Measurements from ENCODE around the gene RBM47.
"Not testable (repeated sequence)": the region's sequence is repeated elsewhere in the genome, so short reads cannot be mapped to it uniquely, and the experiment has no call there.

The RBM47 gene

DNA sequence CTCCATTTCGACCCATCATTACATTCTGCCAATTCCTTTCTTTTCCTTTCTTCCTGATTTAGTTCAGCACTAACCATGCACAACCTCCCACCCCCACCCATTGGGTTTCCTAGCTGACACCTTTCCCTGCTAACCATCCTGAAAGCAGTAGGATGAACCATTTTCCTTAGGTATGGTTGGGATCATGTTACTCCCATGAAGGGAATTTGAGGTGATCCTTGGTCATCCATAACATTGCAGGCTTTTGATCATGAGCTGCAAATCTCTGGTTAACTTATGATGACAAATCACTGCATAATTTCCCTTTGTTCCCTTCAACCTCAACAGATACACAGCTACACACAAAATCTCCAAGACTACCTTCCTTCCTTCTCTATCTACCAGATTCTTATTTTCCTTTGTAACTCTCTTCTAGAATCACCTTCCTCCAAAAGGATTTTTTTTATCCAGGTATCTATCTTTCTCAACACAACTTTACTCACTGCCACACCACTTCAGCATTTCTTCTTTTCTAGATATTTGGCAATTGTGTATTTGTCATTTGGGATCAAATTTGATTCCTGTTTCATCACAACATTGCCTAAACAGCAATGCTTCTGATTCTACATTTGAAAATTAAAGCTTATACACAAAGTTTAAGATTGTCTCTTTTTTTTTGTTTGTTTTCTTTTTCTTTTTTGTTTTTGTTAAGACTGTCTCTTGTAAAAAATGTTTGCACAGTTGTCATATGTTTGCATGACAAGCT, 145.1 kb downstream of the RBM47 start:
- no peak for DNase-seq

DNA sequence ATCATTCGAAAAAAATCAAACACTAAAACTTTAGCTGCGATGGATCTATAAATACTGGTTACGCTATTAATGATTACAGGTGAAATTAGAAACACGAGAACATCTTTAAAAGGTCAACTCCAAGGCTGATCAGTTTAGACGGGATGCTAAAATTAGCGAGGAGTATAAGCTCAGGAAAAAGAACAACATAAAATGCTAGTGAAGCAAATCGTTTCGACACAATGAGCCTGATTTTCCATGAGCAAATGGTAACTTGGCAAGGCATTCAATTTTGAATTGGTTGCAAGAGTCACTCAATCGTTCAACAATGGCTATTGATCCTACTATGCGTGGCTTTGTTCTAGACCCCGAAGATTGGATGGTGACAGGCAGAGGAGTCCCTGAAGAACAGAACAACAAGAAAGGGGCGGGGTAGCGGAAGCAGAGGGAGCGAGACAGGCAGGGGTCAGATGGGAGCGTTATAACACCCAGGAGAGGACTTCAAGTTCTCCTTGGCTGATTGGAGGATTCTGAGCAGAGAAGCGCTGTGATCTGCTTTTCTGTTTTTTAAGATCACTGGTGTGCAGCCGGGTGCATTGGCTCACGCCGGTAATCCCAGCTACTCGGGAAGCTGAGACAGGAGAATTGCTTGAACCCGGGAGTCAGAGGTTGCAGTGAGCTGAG, 146.5 kb downstream of the RBM47 start:
- DNase-seq: no peak

DNA sequence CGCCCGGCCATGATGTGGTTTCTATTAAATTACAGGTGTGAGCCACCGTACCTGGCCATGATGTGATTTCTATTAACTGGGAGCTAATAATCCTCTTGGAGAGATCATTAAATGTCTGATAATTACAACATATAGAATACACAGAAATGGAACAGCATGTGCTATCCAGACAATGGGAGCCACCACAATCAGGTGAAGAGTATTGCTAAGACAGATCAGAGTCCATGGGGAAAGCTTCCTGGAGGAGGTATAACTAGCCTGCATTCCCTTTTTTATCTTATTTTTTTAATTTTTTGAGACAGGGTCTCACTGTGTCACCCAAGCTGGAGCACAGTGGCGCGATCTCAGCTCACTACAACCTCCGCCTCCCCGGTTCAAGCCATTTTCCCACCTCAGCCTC, 147.7 kb downstream of the RBM47 start:
- DNase-seq: no peak

DNA sequence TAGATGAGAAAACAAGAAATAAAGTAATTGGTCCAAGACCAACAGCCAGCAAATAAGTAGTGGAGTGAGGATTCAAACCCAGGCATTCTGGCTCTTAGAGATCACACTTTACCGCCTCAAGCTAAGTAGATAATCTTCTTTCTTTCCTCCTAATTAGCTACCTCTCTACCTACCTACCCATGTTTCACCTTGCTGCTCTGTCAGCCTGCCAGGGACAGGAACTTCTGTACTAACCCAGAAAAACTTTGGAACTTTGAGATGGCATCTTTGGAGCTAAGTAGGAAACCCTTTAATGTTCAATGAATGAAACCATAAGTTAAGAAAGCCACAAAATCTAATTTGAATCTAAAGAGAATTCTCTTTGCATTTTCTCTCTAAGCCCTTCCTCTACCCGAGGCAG, 149.4 kb downstream of the RBM47 start:
- no peak for DNase-seq

DNA sequence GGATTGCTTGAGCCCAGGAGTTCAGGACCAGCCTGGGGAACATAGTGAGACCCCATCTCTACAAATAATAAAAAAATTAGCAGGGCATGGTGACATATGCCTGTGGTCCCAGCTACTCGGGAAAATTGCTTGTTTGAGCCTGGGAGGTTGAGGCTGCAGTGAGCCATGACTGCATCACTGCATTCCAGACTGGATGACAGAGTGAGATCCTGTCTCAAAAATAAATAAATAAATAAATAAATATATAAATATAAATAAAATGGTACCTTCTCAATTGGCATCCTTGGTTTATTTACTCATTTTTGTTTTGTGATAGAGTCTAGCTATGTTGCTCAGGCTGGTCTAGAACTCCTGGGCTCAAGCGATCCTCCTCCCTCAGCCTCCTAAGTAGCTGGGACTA, 150.3 kb downstream of the RBM47 start:
- DNase-seq: no peak

DNA sequence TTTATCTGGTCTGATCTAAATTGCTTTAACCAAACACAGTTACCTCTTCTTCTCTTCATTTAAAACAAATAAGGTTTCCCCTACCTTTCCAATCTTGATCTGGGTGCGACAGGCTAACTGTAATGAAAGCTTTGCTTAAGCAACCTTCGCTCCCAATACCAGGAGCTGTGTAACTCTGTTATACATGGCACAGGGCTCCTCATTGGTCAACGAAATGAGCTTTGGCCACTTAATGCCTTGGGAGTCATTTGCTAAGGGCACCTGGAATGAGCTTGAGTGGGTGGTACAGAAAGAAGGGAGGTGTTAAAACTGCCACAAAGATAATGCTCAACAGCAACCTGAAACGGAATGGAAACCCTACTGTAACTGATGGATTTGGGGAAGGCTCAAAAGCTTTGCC, 154.1 kb downstream of the RBM47 start:
- DNase-seq: no peak

DNA sequence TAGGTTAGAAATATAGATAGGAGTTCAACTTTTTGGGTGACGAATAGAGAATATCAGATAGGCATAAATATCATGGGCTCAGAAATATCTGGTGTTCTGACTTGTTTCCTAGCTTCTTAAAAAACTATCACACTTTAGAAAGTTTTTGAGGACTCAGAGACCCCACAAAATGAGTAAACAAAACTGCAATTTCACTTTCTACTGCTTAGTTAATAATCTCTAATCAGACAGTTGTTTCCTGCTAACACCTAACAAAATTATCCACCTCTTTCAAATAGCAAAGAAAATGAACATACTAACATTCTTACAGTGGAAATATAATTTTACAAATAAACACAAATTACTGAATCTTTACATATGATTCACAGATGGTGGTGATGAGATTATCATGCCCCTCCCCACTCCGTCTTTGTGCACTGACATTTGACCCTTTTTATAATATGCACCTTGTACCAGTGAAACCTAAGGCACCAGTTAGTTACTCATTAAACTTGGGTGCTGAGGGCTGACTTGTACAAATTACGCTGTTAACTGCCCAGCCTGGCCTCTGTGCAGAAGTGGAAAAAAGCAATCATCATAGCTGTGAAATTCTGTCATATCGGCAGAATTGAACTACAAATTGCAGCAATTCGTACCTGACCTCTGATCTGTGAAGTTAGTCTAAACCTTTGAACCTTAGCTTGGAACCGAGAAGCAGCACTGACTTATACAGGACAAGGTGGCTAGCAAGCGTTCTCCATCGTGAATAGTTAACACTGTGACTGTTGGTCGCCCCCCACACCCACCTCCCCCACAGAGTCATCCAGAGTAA, 155.9 kb downstream of the RBM47 start:
- DNase-seq: no peak

DNA sequence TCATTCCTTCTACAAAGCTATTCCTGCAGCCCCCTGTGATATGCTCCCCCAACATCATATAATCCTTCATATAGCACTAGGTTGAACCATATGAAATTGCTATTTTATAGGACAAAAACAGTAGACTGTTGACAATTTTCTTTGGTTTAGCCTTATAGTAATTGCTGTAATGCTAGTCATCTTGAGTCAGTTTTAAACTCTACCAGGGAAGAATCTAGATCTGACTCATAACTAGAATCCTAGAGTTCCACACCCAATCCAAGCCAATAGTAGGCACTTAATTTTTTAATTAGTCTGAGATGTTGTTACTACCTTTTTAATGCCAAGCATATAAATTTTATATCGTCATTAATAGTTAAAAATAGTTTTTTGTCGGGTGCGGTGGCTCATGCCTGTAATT, 157.7 kb downstream of the RBM47 start:
- no peak for DNase-seq

DNA sequence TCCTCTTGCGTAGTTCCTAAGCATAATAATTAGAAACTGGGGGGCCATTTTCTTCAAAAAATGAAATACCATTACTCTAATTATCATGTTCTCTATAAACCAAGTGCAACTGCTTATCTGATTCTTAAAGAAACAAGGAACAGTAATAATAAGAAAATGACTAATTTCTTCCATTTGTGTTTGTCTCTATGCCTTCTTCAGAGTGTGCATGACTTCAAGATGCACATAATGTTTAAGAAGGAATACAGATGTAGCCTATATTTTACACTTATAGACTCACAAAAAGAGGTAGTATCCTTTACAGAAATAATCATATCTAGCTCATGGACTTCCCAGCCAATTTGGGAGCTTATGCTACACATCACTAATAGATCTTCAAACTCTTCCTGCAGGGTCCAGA, 162.9 kb downstream of the RBM47 start:
- no peak for DNase-seq

DNA sequence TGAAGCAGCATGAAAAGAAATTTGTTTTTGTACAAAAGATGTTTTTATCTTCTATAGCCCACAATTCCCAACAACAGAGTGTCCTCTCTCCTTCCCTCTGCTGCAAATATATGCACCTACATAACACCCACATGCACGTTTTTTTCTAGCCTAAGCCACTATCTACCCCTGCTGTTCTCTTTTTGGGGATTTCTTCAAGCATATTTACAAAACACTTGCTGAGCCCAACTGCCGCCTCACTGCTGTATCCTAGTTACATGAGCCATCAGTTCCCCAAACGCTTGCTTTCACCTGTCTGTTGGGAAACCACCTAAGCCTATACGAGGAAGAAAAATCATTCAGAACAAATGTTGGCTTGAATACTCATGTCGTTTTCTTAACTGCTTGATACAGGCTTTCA, 167.3 kb downstream of the RBM47 start:
- no peak for DNase-seq

DNA sequence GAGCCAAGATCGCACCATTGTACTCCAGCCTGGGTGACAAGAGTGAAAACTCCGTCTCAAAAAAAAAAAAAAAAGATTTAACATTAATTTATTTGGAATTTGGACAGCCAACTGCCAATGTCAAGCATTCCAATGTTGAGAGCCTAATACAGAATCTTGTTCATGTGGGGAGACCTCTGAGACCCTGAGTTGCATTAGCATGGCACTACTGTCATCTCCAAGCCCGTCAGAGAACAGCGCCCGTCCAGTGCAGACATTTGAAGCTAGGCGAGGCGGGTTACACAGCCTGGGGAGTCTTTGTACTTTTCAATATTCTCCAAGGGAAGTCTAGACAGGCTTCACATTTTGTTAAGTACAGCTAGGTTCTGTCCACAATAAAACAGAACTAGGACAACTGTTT, 167.8 kb downstream of the RBM47 start:
- no peak for DNase-seq

DNA sequence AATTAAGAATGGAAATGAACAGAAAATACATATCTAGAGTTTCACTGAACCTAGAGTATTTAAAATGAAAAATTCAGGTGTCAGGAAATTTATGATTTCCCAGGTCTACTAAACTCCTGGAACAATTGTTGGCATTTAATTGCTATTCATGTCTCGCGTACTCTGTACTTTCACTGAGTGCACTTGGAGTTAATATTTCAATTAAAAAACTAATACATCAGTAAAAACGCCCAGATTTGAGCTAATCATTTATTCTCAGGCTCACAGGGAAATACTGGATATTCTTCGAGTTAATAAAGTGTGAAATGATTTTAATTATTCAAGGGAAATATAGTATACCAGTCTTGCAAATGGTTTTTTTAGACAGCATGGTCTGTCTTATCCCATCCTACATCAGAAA, 168.6 kb downstream of the RBM47 start:
- DNase-seq: no peak

DNA sequence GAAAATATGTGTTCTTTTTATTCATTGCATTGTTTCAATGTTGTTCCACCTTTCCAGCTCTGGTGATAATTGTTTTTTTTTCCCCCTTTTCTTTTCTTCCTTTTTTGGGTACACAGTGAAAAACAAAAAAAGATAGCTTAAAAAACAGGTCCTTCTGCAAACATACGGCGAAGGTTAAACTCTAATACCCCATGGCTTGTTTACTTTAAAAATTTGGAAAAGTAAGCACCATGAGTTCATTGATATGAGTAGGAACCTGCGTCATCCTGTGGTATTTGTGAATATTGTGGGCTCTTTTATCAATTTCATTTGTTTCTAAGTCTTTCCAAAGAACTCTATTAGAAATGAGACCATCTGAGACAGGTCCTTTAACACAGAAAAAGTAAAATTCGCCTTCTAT, 171.0 kb downstream of the RBM47 start:
- DNase-seq: no peak

DNA sequence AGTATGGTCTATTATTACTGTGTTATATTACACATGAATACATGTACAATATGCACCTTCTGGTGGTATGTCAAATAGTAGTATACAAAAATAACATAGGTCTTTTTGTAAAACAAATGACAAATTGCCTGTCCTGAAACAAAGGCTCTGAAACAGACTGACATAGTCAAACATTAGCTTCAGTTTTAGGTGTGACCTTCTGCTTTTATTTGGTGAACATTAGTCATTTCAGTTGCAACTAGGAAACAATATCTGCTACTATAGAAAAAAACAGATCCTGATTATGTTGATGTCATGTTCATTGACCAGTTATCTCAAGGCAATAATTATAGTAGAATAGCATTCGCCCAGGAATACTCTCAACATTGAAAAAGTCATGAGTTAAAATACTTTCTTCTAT, 171.6 kb downstream of the RBM47 start:
- no peak for DNase-seq

DNA sequence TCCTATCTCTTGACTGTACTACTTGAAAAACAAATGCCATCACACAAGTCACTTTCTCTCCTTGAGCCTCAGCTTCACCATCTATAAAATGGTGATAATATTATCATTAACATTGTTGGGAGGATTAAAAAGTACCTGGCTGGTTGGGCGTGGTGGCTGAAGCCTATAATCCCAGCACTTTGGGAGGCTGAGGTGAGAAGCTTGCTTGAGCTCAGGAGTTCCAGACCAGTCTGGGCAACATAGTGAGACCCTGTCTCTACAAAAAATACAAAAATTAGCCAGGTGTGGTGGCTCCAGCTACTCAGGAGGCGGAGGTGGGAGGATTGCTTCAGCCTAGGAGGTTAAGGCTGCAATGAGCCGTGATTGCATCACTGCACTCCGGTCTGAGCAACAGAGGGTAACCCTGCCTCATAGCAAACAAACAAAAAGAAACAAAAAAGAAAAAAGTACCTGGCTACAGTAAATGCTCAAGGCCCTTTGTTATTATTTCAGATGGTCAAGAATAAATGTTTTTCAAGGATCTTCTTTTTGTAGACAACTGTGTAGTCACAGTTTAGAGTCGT, 174.2 kb downstream of the RBM47 start:
- no peak for DNase-seq

DNA sequence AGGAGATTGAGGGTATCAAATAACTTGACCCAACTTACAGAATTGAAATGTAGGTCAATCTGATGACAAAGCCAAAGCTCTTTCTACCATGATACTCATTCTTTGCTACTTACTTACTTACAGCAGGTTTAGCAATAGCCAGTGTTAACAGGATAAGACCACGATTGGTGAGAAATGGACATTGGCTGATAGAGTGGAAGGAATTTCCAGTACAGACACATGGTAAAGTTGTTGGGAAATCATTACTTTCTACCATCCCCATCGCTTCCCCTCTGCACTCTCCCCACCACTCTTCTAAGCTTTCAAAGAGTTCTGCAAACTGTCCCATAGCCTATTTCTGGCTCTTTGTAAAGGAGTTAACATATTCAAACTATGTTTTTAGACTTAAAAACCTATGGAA, 174.8 kb downstream of the RBM47 start:
- DNase-seq: no peak

DNA sequence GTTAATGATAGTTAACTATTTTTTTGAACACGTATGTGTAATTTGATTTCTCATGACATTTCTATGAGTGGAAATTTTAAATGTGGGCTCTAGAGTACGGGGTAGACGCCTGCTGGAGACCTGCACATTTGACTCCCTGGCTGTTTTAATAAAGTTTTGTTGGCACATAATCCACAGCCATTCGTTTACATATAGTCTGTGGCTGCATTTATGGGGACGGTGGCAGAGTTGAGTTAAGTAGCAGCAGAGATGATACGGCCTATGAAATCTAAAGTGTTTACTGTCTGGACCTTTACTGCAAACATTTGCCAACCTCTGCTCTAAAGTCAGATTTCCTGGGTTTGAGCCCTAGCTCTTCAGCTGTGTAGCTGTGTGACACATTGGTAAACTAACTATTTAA, 175.8 kb downstream of the RBM47 start:
- DNase-seq: no peak

DNA sequence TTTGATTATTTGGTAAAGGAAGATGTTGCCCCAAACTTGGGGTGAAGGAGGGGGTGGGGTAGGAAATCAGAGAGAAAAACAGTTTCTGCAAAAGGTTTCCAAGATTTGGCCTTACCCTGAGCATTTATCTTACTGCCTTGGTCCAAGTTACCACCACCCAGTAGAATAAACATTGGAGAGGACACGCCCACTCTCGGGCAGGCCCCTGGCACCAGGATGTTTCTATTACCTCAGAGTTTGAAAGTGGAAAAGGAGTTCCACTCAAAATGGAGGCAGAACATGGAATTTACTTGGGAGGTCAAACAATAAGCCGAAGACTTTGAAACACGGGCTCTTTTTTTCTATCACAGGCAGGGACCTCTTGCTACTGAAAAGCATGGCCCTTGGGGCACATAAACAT, 180.8 kb downstream of the RBM47 start:
- DNase-seq: no peak

DNA sequence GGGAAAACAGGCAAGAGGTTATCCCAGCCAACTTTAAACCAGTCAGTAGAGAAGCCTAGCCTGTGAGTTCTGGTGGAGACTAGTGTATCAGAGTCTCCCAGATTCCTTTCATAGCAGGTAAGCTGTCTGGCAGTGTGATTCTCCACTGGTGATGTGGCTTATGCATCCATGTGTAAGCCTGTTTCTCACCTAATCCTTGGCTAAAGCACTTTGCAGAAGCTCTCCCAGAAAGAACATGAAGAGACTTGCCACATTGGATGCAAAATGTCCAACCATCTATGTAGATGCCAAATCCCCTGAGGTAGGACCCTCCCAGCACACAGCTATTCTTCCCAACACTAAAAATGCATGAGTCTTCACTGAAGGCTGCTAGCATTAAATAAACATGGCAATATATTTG, 182.8 kb downstream of the RBM47 start:
- DNase-seq: no peak

DNA sequence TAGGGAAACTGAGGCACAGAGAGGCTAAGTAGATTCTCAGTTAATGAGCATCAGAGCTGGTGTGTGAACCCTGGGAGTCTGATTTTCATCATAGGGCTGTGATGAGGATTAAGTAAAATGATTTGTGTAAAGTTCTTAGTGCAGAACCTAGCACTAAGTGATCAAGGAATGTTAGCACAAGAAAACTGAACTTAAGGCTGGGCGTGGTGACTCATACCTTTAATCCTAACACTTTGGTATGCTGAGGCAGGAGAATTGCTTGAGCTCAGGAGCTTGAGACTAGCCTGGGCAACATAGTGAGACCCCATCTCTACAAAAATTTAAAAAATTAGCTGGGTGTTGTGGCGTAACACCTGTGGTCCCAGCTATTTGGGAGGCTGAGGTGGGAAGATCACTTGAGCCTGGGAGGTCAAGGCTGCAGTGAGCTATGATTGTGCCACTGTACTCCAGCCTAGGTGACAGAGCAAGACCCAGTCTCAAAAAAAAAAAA, 183.4 kb downstream of the RBM47 start:
- not testable (repeated sequence) for DNase-seq

DNA sequence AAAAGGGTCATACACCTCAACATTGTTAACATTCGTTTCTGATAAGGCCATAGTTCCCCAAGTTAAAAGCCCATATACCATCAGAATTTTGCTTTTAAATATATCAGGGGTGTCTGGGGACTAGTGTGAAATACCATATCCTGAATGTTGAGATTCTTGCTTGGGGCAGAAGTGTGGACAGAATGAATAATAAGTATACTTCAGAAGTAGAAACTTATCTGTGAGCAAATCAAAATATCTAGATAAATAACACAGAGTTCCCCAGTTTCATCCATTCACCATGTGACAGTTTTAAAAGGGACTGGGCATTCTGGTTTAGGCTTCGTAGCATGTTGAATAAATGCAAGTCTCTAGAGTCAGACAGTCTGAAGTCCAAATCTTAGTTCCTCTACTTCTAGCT, 184.0 kb downstream of the RBM47 start:
- DNase-seq: no peak

DNA sequence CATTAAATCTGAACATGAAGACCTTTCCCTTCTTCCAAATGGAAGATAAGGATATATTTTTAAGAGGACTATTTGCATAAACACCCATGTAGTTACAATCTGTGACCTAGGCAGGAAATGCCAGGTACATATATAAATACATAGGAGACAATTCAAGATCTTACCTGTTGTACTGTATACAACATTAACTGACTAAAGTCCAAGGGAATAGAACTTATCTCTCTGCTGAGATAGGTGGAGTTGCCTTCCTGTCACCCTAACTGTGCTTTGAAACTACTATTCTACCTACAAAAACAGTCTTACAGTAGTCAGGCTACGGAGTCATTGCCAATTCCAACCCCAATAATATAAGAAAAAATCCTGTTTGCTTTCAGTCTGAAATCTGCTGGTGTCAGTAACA, 188.2 kb downstream of the RBM47 start:
- DNase-seq: no peak

DNA sequence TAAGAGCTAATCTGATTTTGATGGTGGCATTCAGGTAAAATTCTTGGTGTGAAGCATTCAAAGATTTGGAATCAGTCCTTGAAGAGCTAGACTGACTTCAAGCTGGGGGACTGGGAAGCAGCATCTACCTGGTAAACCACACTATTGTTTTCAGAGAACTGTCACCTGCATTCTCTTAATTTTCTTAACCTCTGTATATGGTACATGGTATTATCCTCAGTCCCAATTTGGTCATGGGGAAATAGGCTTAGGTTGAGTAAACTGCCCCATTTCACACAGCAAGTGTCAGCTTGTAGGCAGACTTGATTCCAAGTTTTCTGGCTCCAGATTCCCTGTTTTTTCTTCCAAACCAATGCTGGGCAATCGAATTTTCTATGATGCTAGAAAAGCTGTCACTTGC, 190.1 kb downstream of the RBM47 start:
- no peak for DNase-seq
